HG03045 (cell line): Measurements from ENCODE around the gene ZNF57.
"Not testable (repeated sequence)": the region's sequence is repeated elsewhere in the genome, so short reads cannot be mapped to it uniquely, and the experiment has no call there.

Source experiments
- ATAC-seq: cut with Tn5 transposase; IDR thresholded peaks from one replicate; pipeline ENCODE4 v1.9.1; 2021; ENCODE audit warnings: mild to moderate bottlenecking, moderate library complexity; ENCODE audit not compliant: unreplicated experiment

Gene ZNF57

GRCh38 chr19:2950286-2951124 is 49.8 kb downstream of the ZNF57 start:
- ATAC-seq, result peak; percentile 96

- ATAC-seq, result no peak
Measured at GRCh38 chr19:2952953-2953481, 52.3 kb downstream of the ZNF57 start.

- no peak for ATAC-seq
Measured at GRCh38 chr19:2957160-2957559, 56.4 kb downstream of the ZNF57 start.

- no peak for ATAC-seq
Measured at GRCh38 chr19:2960120-2960519, 59.4 kb downstream of the ZNF57 start.

GRCh38 chr19:2962018-2962670 is 61.4 kb downstream of the ZNF57 start:
- no peak for ATAC-seq

- ATAC-seq, result no peak
Measured at GRCh38 chr19:2963122-2963521, 62.4 kb downstream of the ZNF57 start.

GRCh38 chr19:2963631-2964030 is 62.9 kb downstream of the ZNF57 start:
- not testable (repeated sequence) for ATAC-seq

GRCh38 chr19:2964874-2965273 is 64.1 kb downstream of the ZNF57 start:
- no peak for ATAC-seq

GRCh38 chr19:2967972-2968371 is 67.2 kb downstream of the ZNF57 start:
- no peak for ATAC-seq
